SK-N-MC (cell line): ENCODE results near the gene CHAC1.

Experiments
- EZH2 ChIP-seq: fragments of 200-600 bp; sonication (generic); IDR thresholded peaks from one replicate; pipeline ENCODE4 v1.6.1; 2017; ENCODE audit warnings: antibody characterized with exemption
- POLR2AphosphoS5 ChIP-seq: IDR thresholded peaks from 2 replicates; pipeline ENCODE4 v1.6.1; 2012; ENCODE audit warnings: mild to moderate bottlenecking, low read depth, low read length, borderline replicate concordance

DNA sequence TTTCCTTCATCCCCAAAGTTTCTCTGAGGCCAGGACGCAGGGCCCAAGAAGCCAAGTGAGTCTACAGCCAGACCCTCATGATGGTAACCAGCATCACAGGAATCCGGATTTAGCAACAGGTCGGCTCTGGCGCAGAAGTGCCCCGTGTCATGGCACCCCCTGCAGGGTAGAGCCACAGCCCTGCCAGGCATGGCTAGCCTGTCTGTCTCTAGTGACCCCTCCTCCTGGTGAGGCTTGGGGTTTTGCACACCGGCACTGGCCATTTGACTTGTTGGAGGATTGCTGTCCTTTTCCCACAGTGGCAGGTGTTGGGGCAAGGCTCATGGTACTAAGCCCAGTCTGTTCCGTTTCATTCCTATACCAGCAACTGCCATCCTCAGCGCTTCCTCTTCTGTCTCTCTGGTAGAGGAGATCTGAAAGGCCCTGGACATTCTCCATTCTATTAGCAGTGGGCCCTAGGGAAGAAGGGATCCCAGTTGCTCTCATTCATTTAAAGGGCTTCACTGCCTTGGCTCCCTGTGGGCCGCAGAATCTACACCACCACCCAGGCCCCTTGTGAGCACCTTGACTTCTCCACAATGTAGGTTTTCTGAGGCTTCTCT is 9.4 kb upstream of the CHAC1 start:
- TF ChIP-seq POLR2AphosphoS5 (no peak), EZH2 (no peak)
